Heart left ventricle (tissue), 16 donors: ENCODE data around the gene CRYBB2. TPM values are rescaled to one million over a fixed set of nuclear protein-coding genes. Genes with fewer than 3 reads are reported as not detected.

Experiments
- ATAC-seq, 4 donors: fragments of 200-7000 bp; cut with Tn5 transposase; one replicate each; pipeline ENCODE4 v1.9.1; 2020 to 2022; ENCODE audit warnings: moderate library complexity in 4 of 4, mild to moderate bottlenecking in 3 of 4, moderate number of reproducible peaks in 1 of 4
- DNase-seq, 5 donors: peaks; one replicate each; pipeline ENCODE4 v3.0.0-alpha.2; 2020
- H3K27ac ChIP-seq, 12 donors: fragments of 200-600 bp; sonication (generic) in 4 of 12; one replicate each; pipeline versions ENCODE4 v1.5.0 to v1.8.0; 2016 to 2022; ENCODE audit warnings: mild to moderate bottlenecking in 2 of 12
- H3K27me3 ChIP-seq, 9 donors: fragments of 200-600 bp; sonication (generic) in 2 of 9; one replicate each; pipeline versions ENCODE4 v1.5.1 to v1.8.0; 2016 to 2022; ENCODE audit warnings: mild to moderate bottlenecking in 3 of 9
- H3K36me3 ChIP-seq, 9 donors: fragments of 200-600 bp; sonication (generic) in 2 of 9; one replicate each; pipeline versions ENCODE4 v1.5.0 to v1.8.0; 2018 to 2022; ENCODE audit warnings: mild to moderate bottlenecking in 2 of 9
- H3K4me1 ChIP-seq, 12 donors: fragments of 200-600 bp; sonication (generic) in 4 of 12; one replicate each; pipeline versions ENCODE4 v1.5.0 to v1.8.0; 2016 to 2022; ENCODE audit warnings: mild to moderate bottlenecking in 3 of 12
- H3K4me3 ChIP-seq, 12 donors: fragments of 200-600 bp; sonication (generic) in 4 of 12; one replicate each; pipeline versions ENCODE4 v1.5.0 to v1.8.0; 2017 to 2022; ENCODE audit warnings: mild to moderate bottlenecking in 9 of 12, moderate library complexity in 4 of 12
- H3K9me3 ChIP-seq, 12 donors: fragments of 200-600 bp; sonication (generic) in 4 of 12; one replicate each; pipeline versions ENCODE4 v1.5.0 to v1.8.0; 2016 to 2022; ENCODE audit warnings: mild to moderate bottlenecking in 1 of 12
- CTCF ChIP-seq, 12 donors: fragments of 200-600 bp; sonication (generic) in 4 of 12; IDR thresholded peaks; one replicate each; pipeline versions ENCODE4 v1.5.0 to v1.8.0; 2018 to 2022; ENCODE audit warnings: antibody characterized with exemption in 12 of 12, mild to moderate bottlenecking in 5 of 12
- POLR2A ChIP-seq, 2 donors: fragments of 450-650 bp; IDR thresholded peaks; one replicate each; pipeline ENCODE4 v1.6.1; 2017; ENCODE audit warnings: antibody characterized with exemption in 2 of 2, mild to moderate bottlenecking in 2 of 2, moderate library complexity in 2 of 2
- WGBS, 4 donors: extraction: QIAGEN DNeasy Blood & Tissue Kit in 2 of 4; methylation state at CpG; one replicate each; pipeline versions ENCODE4 v1.1.5 to v1.1.7; 2013 to 2018; 5-methylcytosine and 5-hydroxymethylcytosine counted together
- intact Hi-C, 10 donors: fragments of 100-400 bp; cut with DNase I; formaldehyde crosslinking; loops; one replicate each; pipeline versions ENCODE4 v1.11.1 to v1.14.2; 2022
- long read RNA-seq, 3 donors: library from polyadenylated mRNA; unstranded; transcript quantifications; one replicate each; pipeline ENCODE4 v2.0.0, GENCODE V29; 2020 to 2021
- polyA plus RNA-seq, 2 donors: library from polyadenylated mRNA; stranded (reverse); fragments of 200-250 nt; gene quantifications; one replicate each; pipeline ENCODE4 v1.2.3, GENCODE V29; 2013
- total RNA-seq, 9 donors: library from RNA; depleted of rRNA in 2 of 9; stranded (reverse); fragments of >200 nt in 2 of 9; fragmentation: NEBNext Ultra II Directional in 3 of 9; extraction: Animal tissue kit (Norgen Biotek cat#: 25700) in 3 of 9; gene quantifications; one replicate each; pipeline versions ENCODE4 v1.1.0 to v1.2.4, GENCODE V29; 2016 to 2023
- donor health status: ischemic (EF 13 %, LVEDD 7.1; RV severe dilation, severe dysfunction).
- donor health status: healthy with polysubstance abuse.
- donor health status: DM: no; HTN: yes; CAD: no.
- donor health status: DM: no; HTN: no; CAD: no.
- donor health status: ischemic (EF 25% LVEDD 6.9; RV normal size, moderate dysfunction).
- donor health status: ischemic (EF 25% LVEDD 5.7; RV mildly dilated, moderate dysfunction).
- donor health status: healthy.
- donor health status: DM: yes; HTN: yes; CAD: no.
- donor health status: ischemic (EF 35%, LVEDD 5.7; RV mildly dilated, moderate dysfunction).
- donor health status: nonischemic (EF 11% LVEDD 7.7; RV severe dilation, severe dysfunction).
- donor health status: DM: yes; HTN: yes; CAD: no.
- donor health status: PGD.
- donor health status: ischemic (EF 29% LVEDD 5.4; RV normal size, mild dysfunction).
- donor health status: nonischemic (EF 23%, LVEDD 6.1; RV moderate dilation, normal function).

The CRYBB2 gene
- total RNA-seq (not detected), polyA plus RNA-seq (not detected)
- long read RNA-seq, donor 1, partial matches to known transcripts: 0 of 1 reads
- long read RNA-seq, donor 1, other reads (novel, unspliced or antisense): 1 of 1 reads
- long read RNA-seq, donor 2: 0 reads
- long read RNA-seq, donor 3: 0 reads

- ATAC-seq (no peak), DNase-seq (no peak)
- no peak within 1 kb of the TSS for H3K27ac ChIP-seq
- no peaks in the 10 kb centered on the region for H3K4me1 ChIP-seq
- TF ChIP-seq POLR2A (IDR thresholded peaks at IDR 0.05) (no peak), CTCF (IDR thresholded peaks at IDR 0.05) (no peak)
- H3K27me3 ChIP-seq: peaks cover 0 to 16% (median 3%) of the 10 kb centered on the region in 9 donors
- no peaks in the 10 kb centered on the region for H3K9me3 ChIP-seq
- H3K4me3 ChIP-seq: no peak within 1 kb of the TSS
- H3K36me3 ChIP-seq: no peaks in the 10 kb centered on the region
- WGBS, 4 donors: 88 to 93% (median 90%) methylated on average over 18 to 19 of the region's 19 CpGs
- intact Hi-C loops: loop anchor here in 1 of 10 donors (10.0 kb wide), 1 partner anchor 116 kb away; no protein-coding TSS in a partner anchor
Observed at GRCh38 chr22:25219211-25219689, at the start of gene CRYBB2. Gene CRYBB2 (plus strand): TSS chr22:25219639. CDS start chr22:25221430, 1,791 bp downstream.

- no peaks in the 10 kb centered on the region for H3K27me3 ChIP-seq
- no peak overlapping the region for H3K4me3 ChIP-seq
- no peaks in the 10 kb centered on the region for H3K9me3 ChIP-seq
- intact Hi-C loops: loop anchor here in 6 of 10 donors (5.0 to 10.0 kb wide), 4 partner anchors 58 to 236 kb away; no protein-coding TSS in a partner anchor
- TF ChIP-seq CTCF (IDR thresholded peaks at IDR 0.05): no peak
- no peak for TF ChIP-seq POLR2A (IDR thresholded peaks at IDR 0.05)
- peaks cover 0 to 45% (median 23%) of the 10 kb centered on the region in 9 donors for H3K36me3 ChIP-seq
- H3K4me1 ChIP-seq: peaks cover 0 to 1% (median 0%) of the 10 kb centered on the region in 12 donors
- no peak for ATAC-seq
- no peak for DNase-seq
- no peak overlapping the region for H3K27ac ChIP-seq
- WGBS, 4 donors: 92 to 97% (median 94%) methylated on average over 16 of the region's 16 CpGs
Observed at GRCh38 chr22:25170426-25170980, 48.9 kb upstream of the CRYBB2 start.

GRCh38 chr22:25172153-25172552, 47.3 kb upstream of the CRYBB2 start:
- WGBS, 4 donors: 51 to 72% (median 59%) methylated on average over 5 of the region's 5 CpGs
- H3K9me3 ChIP-seq: no peaks in the 10 kb centered on the region
- no peaks in the 10 kb centered on the region for H3K4me1 ChIP-seq
- TF ChIP-seq POLR2A (IDR thresholded peaks at IDR 0.05) (no peak), CTCF (IDR thresholded peaks at IDR 0.05) (peak; percentile 21 to 65 (median 52))
- DNase-seq (peak in 1 of 5 donors; percentile 55), ATAC-seq (peak; percentile 71 to 77 (median 74))
- intact Hi-C loops: loop anchor here in 8 of 10 donors (1.0 to 10.0 kb wide), 8 partner anchors 60 to 237 kb away; no protein-coding TSS in a partner anchor
- no peak overlapping the region for H3K4me3 ChIP-seq
- H3K36me3 ChIP-seq: peaks cover 0 to 60% (median 33%) of the 10 kb centered on the region in 9 donors
- no peaks in the 10 kb centered on the region for H3K27me3 ChIP-seq
- no peak overlapping the region for H3K27ac ChIP-seq

- intact Hi-C loops: loop anchor here in 6 of 10 donors (5.0 to 10.0 kb wide), 4 partner anchors 62 to 240 kb away; no protein-coding TSS in a partner anchor
- Histone ChIP-seq H3K4me1 (no peaks in the 10 kb centered on the region), H3K9me3 (peaks cover 0 to 3% (median 0%) of the 10 kb centered on the region in 12 donors), H3K36me3 (peaks cover 0 to 72% (median 35%) of the 10 kb centered on the region in 9 donors), H3K27me3 (no peaks in the 10 kb centered on the region), H3K4me3 (no peak overlapping the region), H3K27ac (no peak overlapping the region)
- ATAC-seq (no peak), DNase-seq (no peak)
- no peak for TF ChIP-seq CTCF (IDR thresholded peaks at IDR 0.05)
- no peak for TF ChIP-seq POLR2A (IDR thresholded peaks at IDR 0.05)
- WGBS, 4 donors: 86 to 94% (median 92%) methylated on average over 12 to 13 of the region's 13 CpGs
Observed at GRCh38 chr22:25174156-25174887, 45.1 kb upstream of the CRYBB2 start.
